PC-3 (cell line): ENCODE measurements around the gene TREX2.

Experiments
- CTCF ChIP-seq: fragments of 300-600 bp; sonication (generic); conservative IDR thresholded peaks from 2 replicates; pipeline ENCODE4 v1.5.1; 2017; ENCODE audit warnings: antibody characterized with exemption, low read depth, mild to moderate bottlenecking, low read length
- EZH2 ChIP-seq: fragments of 300-600 bp; sonication (generic); IDR thresholded peaks from one replicate; pipeline ENCODE4 v1.6.1; 2017; ENCODE audit warnings: antibody characterized with exemption, mild to moderate bottlenecking, low read length; ENCODE audit not compliant: unreplicated experiment
- EZH2phosphoT487 ChIP-seq: fragments of 300-600 bp; sonication (generic); IDR thresholded peaks from 2 replicates; pipeline ENCODE4 v1.6.1; 2018; ENCODE audit warnings: mild to moderate bottlenecking, antibody characterized with exemption, low read length, borderline replicate concordance

DNA sequence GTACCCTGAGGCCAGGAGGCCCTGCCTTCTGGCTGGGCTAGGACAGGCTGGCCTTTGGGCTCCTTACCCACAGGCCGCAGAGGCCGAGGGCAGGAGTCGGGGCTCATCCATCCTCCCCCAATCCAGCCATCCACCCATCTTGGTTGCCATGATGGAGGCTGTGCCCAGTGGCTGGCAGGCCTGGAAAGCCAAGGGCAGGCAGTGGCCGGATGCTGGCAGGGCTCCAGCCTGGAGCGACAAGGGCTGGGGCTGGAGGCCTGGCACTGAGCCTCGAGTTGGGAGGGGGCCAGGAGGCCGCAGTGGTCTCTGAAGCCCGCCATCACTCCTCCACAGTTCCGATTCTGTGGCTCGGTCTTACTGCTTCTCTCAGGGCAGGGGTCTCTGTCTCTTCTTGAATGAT is 40.3 kb upstream of the TREX2 start:
- no peak for TF ChIP-seq CTCF
- no peak for TF ChIP-seq EZH2
- no peak for TF ChIP-seq EZH2phosphoT487
